K562 (cell line): ENCODE results near the gene BAZ2A. TPM values are rescaled to one million over a fixed set of nuclear protein-coding genes. Genes with fewer than 3 reads are reported as not detected.

Experiments used
- ATAC-seq: fragments of 200-7000 bp; cut with Tn5 transposase; 3 replicates; pipeline ENCODE4 v1.9.1; 2020; ENCODE audit warnings: moderate library complexity
- BruUV-seq: library from RNA; stranded (reverse); fragments of 400-500 nt; replicated peaks from 2 replicates; lab custom pipeline; 2021; lab: Mats Ljungman, UMichigan
- CTCF ChIA-PET: fragments of 300-600 bp; formaldehyde crosslinking; extraction: SDS; loops from one replicate; lab custom pipeline; 2021; ENCODE audit warnings: low intra/inter-chr PET ratio; lab: Yijun Ruan, JAX
- POLR2A ChIA-PET: fragments of 300-600, 350-650 bp; sonication (Branson Sonifier 250); formaldehyde crosslinking; extraction: SDS; loops from one replicate; lab custom pipeline; 2021; ENCODE audit warnings: antibody characterized with exemption, inconsistent platforms; lab: Yijun Ruan, JAX
- DNase-seq, 4 experiments: peaks; one replicate each; pipeline versions ENCODE4 v3.0.0 to v3.0.0-alpha.2; 2011 to 2018; ENCODE audit warnings: low spot score in 3 of 4, mixed read lengths in 3 of 4; ENCODE audit errors: extremely low read depth in 1 of 4
- FAIRE-seq: peaks from 2 replicates; lab custom pipeline; 2011; peaks lifted over from hg19 to GRCh38; lab: Jason Lieb, UNC
- H2AFZ ChIP-seq: 2 replicates; pipeline ENCODE4 v1.6.0; 2011; ENCODE audit warnings: low read depth, low read length, control low read depth, inconsistent platforms
- H3K27ac ChIP-seq: fragments of 200-600 bp; 3 replicates; pipeline ENCODE4 v1.8.0; 2011; ENCODE audit warnings: low read depth, mild to moderate bottlenecking, control low read depth, inconsistent platforms, low read length, moderate library complexity, mixed read lengths; ENCODE audit errors: extremely low read depth
- H3K27me3 ChIP-seq, 2 experiments: fragments of 300-600 bp in 1 of 2; 2 replicates in 1 of 2; 3 replicates in 1 of 2; pipeline versions ENCODE4 v1.6.0 to v1.8.0; 2011; ENCODE audit warnings: inconsistent platforms in 2 of 2, low read length in 2 of 2, mild to moderate bottlenecking in 1 of 2, mixed read lengths in 1 of 2, moderate library complexity in 1 of 2; ENCODE audit not compliant: control insufficient read depth in 2 of 2, insufficient read depth in 2 of 2
- H3K36me3 ChIP-seq: fragments of 300-600 bp; 3 replicates; pipeline ENCODE4 v1.8.0; 2011; ENCODE audit warnings: mild to moderate bottlenecking, low read length, inconsistent platforms; ENCODE audit not compliant: control insufficient read depth, insufficient read depth
- H3K4me1 ChIP-seq, 2 experiments: fragments of 200-600 bp in 1 of 2; replicated peaks in 1 of 2; 2 replicates in 1 of 2; 3 replicates in 1 of 2; pipeline versions ENCODE4 v1.5.1 to v1.8.0; 2011; ENCODE audit warnings: inconsistent platforms in 2 of 2, low read length in 2 of 2, mild to moderate bottlenecking in 1 of 2, mixed read lengths in 1 of 2, moderate library complexity in 1 of 2; ENCODE audit not compliant: control insufficient read depth in 2 of 2, insufficient read depth in 2 of 2
- H3K4me2 ChIP-seq: 2 replicates; pipeline ENCODE4 v1.6.1; 2011; ENCODE audit warnings: low read length, control low read depth, inconsistent platforms, mixed read lengths; ENCODE audit not compliant: insufficient read depth
- H3K4me3 ChIP-seq: fragments of 200-600 bp; sonication (generic), shearing (Covaris generic); 2 replicates; pipeline ENCODE4 v1.5.1; 2016; ENCODE audit warnings: control low read depth, inconsistent platforms
- H3K79me2 ChIP-seq: fragments of 200-600 bp; 3 replicates; pipeline ENCODE4 v1.8.0; 2011; ENCODE audit warnings: low read length, inconsistent platforms; ENCODE audit not compliant: control insufficient read depth, insufficient read depth
- H3K9ac ChIP-seq, 2 experiments: 2 replicates each; pipeline versions ENCODE4 v1.6.0 to v1.6.1; 2011; ENCODE audit warnings: low read depth in 2 of 2, low read length in 2 of 2, control low read depth in 1 of 2, inconsistent platforms in 1 of 2, mild to moderate bottlenecking in 1 of 2, mixed read lengths in 1 of 2; ENCODE audit not compliant: insufficient read depth in 1 of 2
- H3K9me1 ChIP-seq: one replicate; pipeline ENCODE4 v1.6.0; 2011; ENCODE audit warnings: inconsistent platforms, mild to moderate bottlenecking, low read length, moderate library complexity; ENCODE audit not compliant: control insufficient read depth, insufficient read depth
- H3K9me3 ChIP-seq: replicated peaks from 2 replicates; pipeline ENCODE4 v1.5.1; 2011; ENCODE audit warnings: low read depth, low read length, inconsistent platforms; ENCODE audit not compliant: control insufficient read depth, insufficient read depth
- H4K20me1 ChIP-seq: replicated peaks from 2 replicates; pipeline ENCODE4 v1.6.1; 2011; ENCODE audit warnings: low read length, inconsistent platforms, mixed read lengths; ENCODE audit not compliant: control insufficient read depth, insufficient read depth
- ATF6 ChIP-seq: sonication (generic); formaldehyde crosslinking; IDR thresholded peaks from 2 replicates; pipeline ENCODE4 v1.4.0; 2020; ENCODE audit warnings: mild to moderate bottlenecking, missing genetic modification reagents
- HMGXB4 ChIP-seq: sonication (generic); formaldehyde crosslinking; IDR thresholded peaks from 2 replicates; pipeline ENCODE4 v1.8.1; 2023; ENCODE audit warnings: mild to moderate bottlenecking, missing genetic modification reagents
- LCOR ChIP-seq: sonication (generic); formaldehyde crosslinking; IDR thresholded peaks from 2 replicates; pipeline ENCODE4 v1.8.0; 2022; ENCODE audit warnings: mild to moderate bottlenecking, missing genetic modification reagents
- TEAD2 ChIP-seq: fragments of 450-650 bp; IDR thresholded peaks from 2 replicates; pipeline ENCODE4 v1.6.1; 2016; ENCODE audit warnings: missing genetic modification characterization, control low read depth, missing compliant biosample characterization
- WGBS: fragments of 100-300 bp; shearing (Covaris generic); methylation state at CpG from one replicate; pipeline ENCODE4 v1.1.6; 2016; ENCODE audit warnings: low coverage, mixed read lengths; ENCODE audit not compliant: insufficient coverage; ENCODE audit errors: missing lambda C conversion rate; 5-methylcytosine and 5-hydroxymethylcytosine counted together
- in situ Hi-C: fragments of 300-500 bp; cut with MboI; formaldehyde crosslinking; loops from 4 replicates; pipeline ENCODE4 v1.15.0; 2018; ENCODE audit warnings: inconsistent platforms, mixed read lengths
- intact Hi-C: fragments of 100-400 bp; cut with micrococcal nuclease; formaldehyde crosslinking; loops from 2 replicates; pipeline ENCODE4 v1.14.2; 2022
- polyA plus RNA-seq, 8 experiments: library from polyadenylated mRNA; depleted of rRNA in 4 of 8; stranded (reverse) in 5 of 8; unstranded in 3 of 8; fragments of >200 nt; fragmentation: Nextera tagmentation in 2 of 8; fragmentation: Illumina TruSeq in 1 of 8; extraction: Ambion mirVana in 2 of 8; extraction: Trizol in 1 of 8; gene quantifications; 2 replicates each; pipeline versions ENCODE4 v1.2.1 to v1.2.3, GENCODE V29; 2011 to 2014; ENCODE audit warnings: inconsistent platforms in 1 of 8, missing spikeins in 1 of 8
- total RNA-seq, 7 experiments: library from RNA; depleted of rRNA in 6 of 7; stranded (reverse); fragments of >200 nt in 6 of 7; fragmentation: Illumina TruSeq in 2 of 7; extraction: Trizol in 2 of 7; gene quantifications; 2 replicates each; pipeline versions ENCODE4 v1.2.1 to v1.2.3, GENCODE V29; 2011 to 2021; ENCODE audit warnings: low replicate concordance in 1 of 7

Gene BAZ2A
- total and polyA plus RNA-seq, 9 of the 15 experiments (the other 6 are each of a cell fraction or from before 2014, with no cell fraction given) = 4.5 to 86.4 (median 26.2) TPM

GRCh38 chr12:56644654-56645053, 14.5 kb upstream of the BAZ2A start:
- WGBS = 4% methylated on average over 4 of the region's 4 CpGs
- peaks cover 23% of the 10 kb centered on the region for H4K20me1 ChIP-seq
- peaks cover 55% of the 10 kb centered on the region for H3K36me3 ChIP-seq
- ATAC-seq = no peak
- peak overlapping the region; percentile 81 for H3K4me3 ChIP-seq
- H3K27me3 ChIP-seq = no peaks in the 10 kb centered on the region
- BruUV-seq = no TSS peak
- ChIA-PET POLR2A (interaction anchor here (0.8 to 2.6 kb wide), 8 partner anchors 9 to 80 kb away, joined by 3 to 42 read pairs (median 8); partner anchors contain the start of gene PTGES3), CTCF (no interaction called here)
- TF ChIP-seq LCOR = 0 out of 2 replicates have a peak, but pooled peaks have one; percentile 15
- 0 out of 2 replicates have a peak, but pooled peaks have one; percentile 5 for TF ChIP-seq HMGXB4 (CRISPR knock-in tag)
- TF ChIP-seq ATF6 (CRISPR knock-in tag) = no peak
- no peak for TF ChIP-seq TEAD2 (tag)
- peak overlapping the region; percentile 98 to 99 for H3K9ac ChIP-seq
- peaks cover 55% of the 10 kb centered on the region for H3K79me2 ChIP-seq
- intact Hi-C loops (no loop called here), in situ Hi-C loops (loop anchor here (10.0 kb wide), 1 partner anchor 80 kb away; the partner anchor contains the start of gene NACA)
- no peak overlapping the region for H2AFZ ChIP-seq
- H3K4me1 ChIP-seq = peaks cover 4 to 19% of the 10 kb centered on the region in 2 experiments
- peak overlapping the region; percentile 98 for H3K4me2 ChIP-seq
- no peaks in the 10 kb centered on the region for H3K9me3 ChIP-seq
- no peaks in the 10 kb centered on the region for H3K9me1 ChIP-seq
- no peak for FAIRE-seq
- DNase-seq = no peak
- H3K27ac ChIP-seq = peak overlapping the region; percentile 96
